ENCODE results near the gene PRDX1. TPM values are rescaled to one million over a fixed set of nuclear protein-coding genes. Genes with fewer than 3 reads are reported as not detected.
A peak's percentile ranks its signal among the peaks of the same experiment; 100 is the strongest.
"Not testable (repeated sequence)": the region's sequence is repeated elsewhere in the genome, so short reads cannot be mapped to it uniquely, and the experiment has no call there.

The PRDX1 gene
- total RNA-seq, 1 experiment from 2014 or later: 828 TPM

GRCh38 chr1:45522324-45523104, 830 bp upstream of the PRDX1 start:
- DNase-seq (ENCODE audit: low read depth in 1 of 2, low spot score in 2 of 2): no peak
- H3K27me3 ChIP-seq (replicated peaks): no peaks in the 10 kb centered on the region

GRCh38 chr1:45519774-45520173, 1.9 kb downstream of the PRDX1 start:
- not testable (repeated sequence) for H3K4me3 ChIP-seq; H3K27ac ChIP-seq; DNase-seq (ENCODE audit: low read depth in 1 of 2, low spot score in 2 of 2); H3K9me3 ChIP-seq (replicated peaks); H3K27me3 ChIP-seq (replicated peaks)
- Histone ChIP-seq H3K36me3 (peaks cover 53% of the 10 kb centered on the region), H3K4me1 (replicated peaks) (peaks cover 23% of the 10 kb centered on the region)

More at GRCh38 chr1:45522324-45523104, 830 bp upstream of the PRDX1 start:
- Histone ChIP-seq H3K36me3 (peaks cover 27% of the 10 kb centered on the region), H3K27ac (peak overlapping the region; percentile 97), H3K4me1 (replicated peaks) (peaks cover 23% of the 10 kb centered on the region), H3K9me3 (replicated peaks) (no peaks in the 10 kb centered on the region), H3K4me3 (peak overlapping the region; percentile 84)

- H3K4me1 ChIP-seq (replicated peaks): peaks cover 23% of the 10 kb centered on the region
- no peaks in the 10 kb centered on the region for H3K27me3 ChIP-seq (replicated peaks)
- H3K27ac ChIP-seq: no peak overlapping the region
- DNase-seq (ENCODE audit: low read depth in 1 of 2, low spot score in 2 of 2): no peak
- no peaks in the 10 kb centered on the region for H3K9me3 ChIP-seq (replicated peaks)
- peaks cover 62% of the 10 kb centered on the region for H3K36me3 ChIP-seq
- no peak overlapping the region for H3K4me3 ChIP-seq
These were observed 2.8 kb downstream of the PRDX1 start for GRCh38 chr1:45518910-45519309.

GRCh38 chr1:45518366-45518765, 3.3 kb downstream of the PRDX1 start:
- DNase-seq (ENCODE audit: low read depth in 1 of 2, low spot score in 2 of 2); H3K4me3 ChIP-seq; H3K27me3 ChIP-seq (replicated peaks); H3K9me3 ChIP-seq (replicated peaks); H3K27ac ChIP-seq: not testable (repeated sequence)
- H3K4me1 ChIP-seq (replicated peaks): peaks cover 23% of the 10 kb centered on the region
- H3K36me3 ChIP-seq: peaks cover 67% of the 10 kb centered on the region

GRCh38 chr1:45516465-45516864, 5.2 kb downstream of the PRDX1 start:
- H3K27me3 ChIP-seq (replicated peaks): no peaks in the 10 kb centered on the region
- H3K27ac ChIP-seq: no peak overlapping the region
- H3K4me3 ChIP-seq: no peak overlapping the region
- no peak for DNase-seq (ENCODE audit: low read depth in 1 of 2, low spot score in 2 of 2)
- peaks cover 11% of the 10 kb centered on the region; the same call in 1 of the 2 replicates for H3K4me1 ChIP-seq (replicated peaks)
- H3K36me3 ChIP-seq: peaks cover 84% of the 10 kb centered on the region
- no peaks in the 10 kb centered on the region for H3K9me3 ChIP-seq (replicated peaks)

- peaks cover 84% of the 10 kb centered on the region for H3K36me3 ChIP-seq
- H3K4me1 ChIP-seq (replicated peaks): peaks cover 11% of the 10 kb centered on the region; the same call in 1 of the 2 replicates
- H3K9me3 ChIP-seq (replicated peaks): no peaks in the 10 kb centered on the region
- no peaks in the 10 kb centered on the region for H3K27me3 ChIP-seq (replicated peaks)
- no peak overlapping the region for H3K4me3 ChIP-seq
- no peak overlapping the region for H3K27ac ChIP-seq
- DNase-seq (ENCODE audit: low read depth in 1 of 2, low spot score in 2 of 2): no peak
These were observed 5.6 kb downstream of the PRDX1 start for GRCh38 chr1:45516036-45516435.

- H3K27me3 ChIP-seq (replicated peaks); H3K4me3 ChIP-seq; H3K27ac ChIP-seq; DNase-seq (ENCODE audit: low read depth in 1 of 2, low spot score in 2 of 2); H3K9me3 ChIP-seq (replicated peaks); H3K4me1 ChIP-seq (replicated peaks): not testable (repeated sequence)
- H3K36me3 ChIP-seq: peaks cover 94% of the 10 kb centered on the region
These were observed 8.0 kb downstream of the PRDX1 start for GRCh38 chr1:45513532-45514260.

- Histone ChIP-seq H3K36me3 (peaks cover 96% of the 10 kb centered on the region), H3K4me3 (no peak overlapping the region), H3K9me3 (replicated peaks) (no peaks in the 10 kb centered on the region), H3K27ac (no peak overlapping the region), H3K4me1 (replicated peaks) (no peaks in the 10 kb centered on the region), H3K27me3 (replicated peaks) (no peaks in the 10 kb centered on the region)
- peak; percentile 43 to 66 for DNase-seq (ENCODE audit: low read depth in 1 of 2, low spot score in 2 of 2)
These were observed 9.0 kb downstream of the PRDX1 start for GRCh38 chr1:45512641-45513054.

- no peak overlapping the region for H3K4me3 ChIP-seq
- no peak overlapping the region for H3K27ac ChIP-seq
- peaks cover 87% of the 10 kb centered on the region for H3K36me3 ChIP-seq
- no peaks in the 10 kb centered on the region for H3K4me1 ChIP-seq (replicated peaks)
- H3K27me3 ChIP-seq (replicated peaks): no peaks in the 10 kb centered on the region
- H3K9me3 ChIP-seq (replicated peaks): no peaks in the 10 kb centered on the region
- DNase-seq (ENCODE audit: low read depth in 1 of 2, low spot score in 2 of 2): no peak
These were observed 10.6 kb downstream of the PRDX1 start for GRCh38 chr1:45510972-45511527.

GRCh38 chr1:45510036-45510971, 11.4 kb downstream of the PRDX1 start:
- Histone ChIP-seq H3K4me1 (replicated peaks) (no peaks in the 10 kb centered on the region), H3K4me3 (no peak overlapping the region), H3K27ac (no peak overlapping the region), H3K9me3 (replicated peaks) (no peaks in the 10 kb centered on the region), H3K36me3 (peaks cover 80% of the 10 kb centered on the region), H3K27me3 (replicated peaks) (no peaks in the 10 kb centered on the region)
- DNase-seq (ENCODE audit: low read depth in 1 of 2, low spot score in 2 of 2): no peak

GRCh38 chr1:45508295-45509151, 13.2 kb downstream of the PRDX1 start:
- Histone ChIP-seq H3K27ac (no peak overlapping the region), H3K4me3 (no peak overlapping the region), H3K4me1 (replicated peaks) (no peaks in the 10 kb centered on the region), H3K9me3 (replicated peaks) (no peaks in the 10 kb centered on the region), H3K36me3 (peaks cover 62% of the 10 kb centered on the region), H3K27me3 (replicated peaks) (no peaks in the 10 kb centered on the region)
- no peak for DNase-seq (ENCODE audit: low read depth in 1 of 2, low spot score in 2 of 2)

GRCh38 chr1:45507893-45508292, 13.8 kb downstream of the PRDX1 start:
- no peak for DNase-seq (ENCODE audit: low read depth in 1 of 2, low spot score in 2 of 2)
- no peaks in the 10 kb centered on the region for H3K4me1 ChIP-seq (replicated peaks)
- H3K4me3 ChIP-seq: no peak overlapping the region
- H3K9me3 ChIP-seq (replicated peaks): no peaks in the 10 kb centered on the region
- H3K27ac ChIP-seq: no peak overlapping the region
- H3K27me3 ChIP-seq (replicated peaks): no peaks in the 10 kb centered on the region
- peaks cover 56% of the 10 kb centered on the region for H3K36me3 ChIP-seq

Data from SJSA1 (cell line).